HepG2 (cell line): ENCODE data around the gene CSNK2B. TPM values are rescaled to one million over a fixed set of nuclear protein-coding genes. Genes with fewer than 3 reads are reported as not detected.
A peak's percentile ranks its signal among the peaks of the same experiment; 100 is the strongest.

ENCODE experiments used
- ATAC-seq: fragments of 200-7000 bp; cut with Tn5 transposase; 3 replicates; pipeline ENCODE4 v1.9.1; 2020; ENCODE audit warnings: mild to moderate bottlenecking, moderate library complexity
- BruUV-seq: library from RNA; stranded (reverse); fragments of 400-500 nt; replicated peaks from 2 replicates; lab custom pipeline; 2021; lab: Mats Ljungman, UMichigan
- CTCF ChIA-PET: fragments of 300-600 bp; formaldehyde crosslinking; extraction: SDS; loops from one replicate; lab custom pipeline; 2021; ENCODE audit warnings: low total read pairs, inconsistent platforms, low intra/inter-chr PET ratio; lab: Yijun Ruan, JAX
- POLR2A ChIA-PET: fragments of 350-600 bp; sonication (Branson Sonifier 250); formaldehyde crosslinking; loops from one replicate; lab custom pipeline; 2020; ENCODE audit warnings: antibody characterized with exemption, inconsistent platforms; lab: Yijun Ruan, JAX
- DNase-seq: peaks from one replicate; pipeline ENCODE4 v3.0.0-alpha.2; 2015; ENCODE audit warnings: low spot score
- FAIRE-seq: peaks from 3 replicates; lab custom pipeline; 2011; peaks lifted over from hg19 to GRCh38; lab: Jason Lieb, UNC
- H2AFZ ChIP-seq: one replicate; pipeline ENCODE4 v1.6.1; 2011; ENCODE audit warnings: low read length, inconsistent platforms
- H3K27ac ChIP-seq: fragments of 300-600 bp; 3 replicates; pipeline ENCODE4 v1.8.0; 2011; ENCODE audit warnings: mixed run types, mild to moderate bottlenecking, mixed read lengths, low read length, inconsistent platforms; ENCODE audit not compliant: insufficient read depth; ENCODE audit errors: extremely low read length
- H3K27me3 ChIP-seq, 2 experiments: fragments of 200-600 bp in 1 of 2; 2 replicates in 1 of 2; 3 replicates in 1 of 2; pipeline versions ENCODE4 v1.6.0 to v1.8.0; 2011; ENCODE audit warnings: low read length in 2 of 2, mild to moderate bottlenecking in 2 of 2, moderate library complexity in 2 of 2, inconsistent platforms in 1 of 2; ENCODE audit not compliant: insufficient read depth in 2 of 2, control insufficient read depth in 1 of 2
- H3K36me3 ChIP-seq, 2 experiments: fragments of 200-600 bp in 1 of 2; replicated peaks in 1 of 2; 2 replicates in 1 of 2; 3 replicates in 1 of 2; pipeline versions ENCODE4 v1.5.1 to v1.8.0; 2011; ENCODE audit warnings: low read length in 2 of 2, inconsistent platforms in 1 of 2; ENCODE audit not compliant: insufficient read depth in 2 of 2, control insufficient read depth in 1 of 2
- H3K4me1 ChIP-seq: 2 replicates; pipeline ENCODE4 v1.5.1; 2012; ENCODE audit warnings: low read length, inconsistent platforms; ENCODE audit not compliant: insufficient read depth
- H3K4me2 ChIP-seq: 2 replicates; pipeline ENCODE4 v1.6.0; 2011; ENCODE audit warnings: low read depth, low read length, inconsistent platforms
- H3K4me3 ChIP-seq, 3 experiments: fragments of 200-600 bp in 1 of 3; sonication (generic), shearing (Covaris generic) in 1 of 3; replicated peaks in 1 of 3; 2 replicates each; pipeline ENCODE4 v1.5.1; 2011 to 2016; ENCODE audit warnings: low read length in 3 of 3, inconsistent platforms in 2 of 3, low read depth in 2 of 3, mild to moderate bottlenecking in 2 of 3, control low read depth in 1 of 3, mixed read lengths in 1 of 3; ENCODE audit not compliant: insufficient read depth in 1 of 3
- H3K79me2 ChIP-seq: one replicate; pipeline ENCODE4 v1.6.1; 2011; ENCODE audit warnings: low read length, inconsistent platforms; ENCODE audit not compliant: insufficient read depth
- H3K9ac ChIP-seq: 2 replicates; pipeline ENCODE4 v1.6.0; 2011; ENCODE audit warnings: mild to moderate bottlenecking, low read depth, low read length, inconsistent platforms; ENCODE audit not compliant: insufficient read depth
- H3K9me3 ChIP-seq: 2 replicates; pipeline ENCODE4 v1.5.1; 2012; ENCODE audit warnings: mild to moderate bottlenecking, low read length
- H4K20me1 ChIP-seq: 2 replicates; pipeline ENCODE4 v1.6.0; 2011; ENCODE audit warnings: inconsistent platforms, mild to moderate bottlenecking, low read length, moderate library complexity; ENCODE audit not compliant: insufficient read depth
- AGO2 ChIP-seq: fragments of 200-400 bp; formaldehyde crosslinking; optimal IDR thresholded peaks from 2 replicates; pipeline ENCODE3; 2017; ENCODE audit warnings: mild to moderate bottlenecking, low read depth, low read length, moderate library complexity
- MTF2 ChIP-seq: sonication (generic); formaldehyde crosslinking; IDR thresholded peaks from 2 replicates; pipeline ENCODE4 v1.5.0; 2020; ENCODE audit warnings: missing genetic modification reagents, borderline replicate concordance
- POLR2G ChIP-seq: fragments of 200-400 bp; formaldehyde crosslinking; IDR thresholded peaks from 2 replicates; pipeline ENCODE4 v1.6.1; 2018; ENCODE audit warnings: mild to moderate bottlenecking, low read depth, low read length, moderate library complexity
- RBFOX2 ChIP-seq: fragments of 200-400 bp; formaldehyde crosslinking; IDR thresholded peaks from 2 replicates; pipeline ENCODE4 v1.6.1; 2017; ENCODE audit warnings: low read depth, mild to moderate bottlenecking, low read length
- RBM22 ChIP-seq: fragments of 200-400 bp; formaldehyde crosslinking; optimal IDR thresholded peaks from 2 replicates; pipeline ENCODE3; 2017; ENCODE audit warnings: mild to moderate bottlenecking, low read length, moderate library complexity
- SALL1 ChIP-seq: sonication (generic); formaldehyde crosslinking; IDR thresholded peaks from 2 replicates; pipeline ENCODE4 v1.8.0; 2022; ENCODE audit warnings: mild to moderate bottlenecking, missing genetic modification reagents
- ZFP36 ChIP-seq: fragments of 150-350 bp; IDR thresholded peaks from 2 replicates; pipeline ENCODE4 v1.6.1; 2018; ENCODE audit warnings: borderline replicate concordance, low read length, low read depth; ENCODE audit not compliant: partially characterized antibody
- ZNF10 ChIP-seq: sonication (generic); formaldehyde crosslinking; IDR thresholded peaks from 2 replicates; pipeline ENCODE4 v1.4.0; 2020; ENCODE audit warnings: mild to moderate bottlenecking, low read depth, missing genetic modification reagents, borderline replicate concordance
- ZNF468 ChIP-seq: sonication (generic); formaldehyde crosslinking; IDR thresholded peaks from 2 replicates; pipeline ENCODE4 v1.8.0; 2022; ENCODE audit warnings: mild to moderate bottlenecking, moderate library complexity, missing genetic modification reagents
- ZNF558 ChIP-seq: sonication (generic); formaldehyde crosslinking; IDR thresholded peaks from 2 replicates; pipeline ENCODE4 v1.9.0; 2022; ENCODE audit warnings: mild to moderate bottlenecking, missing genetic modification reagents, borderline replicate concordance
- WGBS: methylation state at CpG from one replicate; pipeline ENCODE4 v1.1.6; 2017; ENCODE audit warnings: low lambda C conversion rate; 5-methylcytosine and 5-hydroxymethylcytosine counted together
- in situ Hi-C: cut with HindIII; loops from 2 replicates; pipeline ENCODE4 v1.10.0; 2017; ENCODE audit warnings: low pct_unique_long_range_greater_than_20kb; ENCODE audit not compliant: extremely low pct_ligation_motif_present
- intact Hi-C: fragments of 100-400 bp; cut with micrococcal nuclease; formaldehyde crosslinking; loops from one replicate; pipeline ENCODE4 v1.10.0; 2022; ENCODE audit not compliant: unreplicated experiment
- polyA plus RNA-seq, 8 experiments: library from polyadenylated mRNA; depleted of rRNA in 3 of 8; stranded (reverse) in 7 of 8; unstranded in 1 of 8; fragments of >200 nt; fragmentation: Illumina TruSeq in 4 of 8; extraction: Trizol in 4 of 8; gene quantifications; 2 replicates each; pipeline versions ENCODE4 v1.2.1 to v1.2.3, GENCODE V29; 2011 to 2016; ENCODE audit warnings: low read depth in 4 of 8, missing spikeins in 1 of 8, mixed read lengths in 1 of 8; ENCODE audit not compliant: insufficient read depth in 1 of 8
- total RNA-seq, 5 experiments: library from RNA; depleted of rRNA; stranded (reverse); fragments of >200 nt; fragmentation: Illumina TruSeq; extraction: Trizol; gene quantifications; 2 replicates each; pipeline ENCODE4 v1.2.3, GENCODE V29; 2016; ENCODE audit warnings: low read depth in 1 of 5

CSNK2B gene
- total and polyA plus RNA-seq, 2 of the 13 experiments (the other 11 are each of a cell fraction or from before 2014, with no cell fraction given): 111 to 296 TPM

GRCh38 chr6:31634131-31634530 lies 31.7 kb upstream of the CSNK2B start:
- no TSS peak for BruUV-seq
- Histone ChIP-seq H2AFZ (no peak overlapping the region), H4K20me1 (no peaks in the 10 kb centered on the region; the same call in 1 of the 2 replicates), H3K27me3 (no peaks in the 10 kb centered on the region), H3K79me2 (no peaks in the 10 kb centered on the region)
- POLR2A ChIA-PET: interaction anchor here (1.3 to 3.4 kb wide), 6 partner anchors 10 to 26 kb away, joined by 3 to 20 read pairs (median 6); partner anchors contain the start of genes APOM, BAG6 and C6orf47
- TF ChIP-seq ZNF468 (CRISPR knock-in tag) (no peak), MTF2 (no peak), ZFP36 (no peak), POLR2G (0 out of 2 replicates have a peak, but pooled peaks have one; percentile 17), SALL1 (CRISPR knock-in tag) (no peak)
- TF ChIP-seq, all 625 proteins: peak for 1
- ATAC-seq (no peak), FAIRE-seq (no peak), DNase-seq (no peak)
- intact Hi-C loops (no loop called here), in situ Hi-C loops (no loop called here)
- no peaks in the 10 kb centered on the region for H3K9me3 ChIP-seq
- peaks cover 60 to 87% of the 10 kb centered on the region in 2 experiments for H3K36me3 ChIP-seq
- H3K4me1 ChIP-seq: no peaks in the 10 kb centered on the region
- 96% methylated on average over 3 of the region's 3 CpGs for WGBS
- CTCF ChIA-PET: no interaction called here
- no peak overlapping the region for H3K4me3 ChIP-seq
- H3K9ac ChIP-seq: no peak overlapping the region
- no peak overlapping the region for H3K4me2 ChIP-seq
- no peak overlapping the region for H3K27ac ChIP-seq

- H3K4me2 ChIP-seq: no peak overlapping the region
- ChIA-PET CTCF (no interaction called here), POLR2A (interaction anchor here (0.8 to 3.4 kb wide), 8 partner anchors 9 to 29 kb away, joined by 3 to 20 read pairs (median 4); partner anchors contain the start of genes APOM, BAG6, C6orf47 and GPANK1)
- BruUV-seq: no TSS peak
- no peaks in the 10 kb centered on the region for H3K79me2 ChIP-seq
- H3K4me1 ChIP-seq: no peaks in the 10 kb centered on the region
- H3K4me3 ChIP-seq: no peak overlapping the region
- intact Hi-C loops (no loop called here), in situ Hi-C loops (no loop called here)
- no peak for DNase-seq
- H3K9ac ChIP-seq: no peak overlapping the region
- ATAC-seq: peak; percentile 1; the same call in 2 of the 3 replicates
- 88% methylated on average over 11 of the region's 11 CpGs for WGBS
- no peaks in the 10 kb centered on the region for H3K9me3 ChIP-seq
- H3K27ac ChIP-seq: no peak overlapping the region
- no peaks in the 10 kb centered on the region for H3K27me3 ChIP-seq
- TF ChIP-seq RBFOX2 (peak; percentile 46; the same call in 1 of the 2 replicates), AGO2 (peak; percentile 76), ZNF10 (no peak), RBM22 (peak; percentile 61), ZNF558 (CRISPR knock-in tag) (no peak)
- no peak overlapping the region for H2AFZ ChIP-seq
- FAIRE-seq: no peak
- H3K36me3 ChIP-seq: peaks cover 60 to 87% of the 10 kb centered on the region in 2 experiments
- H4K20me1 ChIP-seq: no peaks in the 10 kb centered on the region; the same call in 1 of the 2 replicates
These were observed 30.8 kb upstream of the CSNK2B start for GRCh38 chr6:31634969-31635575.
